PFSK-1 (cell line): Measurements from ENCODE around the gene HOTAIR.

Source experiments
- FOXP2 ChIP-seq: optimal IDR thresholded peaks from 2 replicates; pipeline ENCODE3; 2011; ENCODE audit warnings: borderline replicate concordance, control low read depth, inconsistent platforms; ENCODE audit not compliant: insufficient read depth; ENCODE audit errors: extremely low read length, extremely low read depth
- POLR2AphosphoS5 ChIP-seq: IDR thresholded peaks from 2 replicates; pipeline ENCODE4 v1.6.1; 2012; ENCODE audit warnings: low read depth, mild to moderate bottlenecking, control low read depth, low read length, moderate library complexity
- SIN3A ChIP-seq: IDR thresholded peaks from 2 replicates; pipeline ENCODE4 v1.6.1; 2012; ENCODE audit warnings: mild to moderate bottlenecking, low read length, moderate library complexity, borderline replicate concordance; ENCODE audit not compliant: insufficient read depth
- TAF1 ChIP-seq: IDR thresholded peaks from 2 replicates; pipeline ENCODE4 v1.6.1; 2012; ENCODE audit warnings: low read length, control low read depth, borderline replicate concordance; ENCODE audit not compliant: insufficient read depth
- TF ChIP-seq, protein P1 (sequence below), 2 experiments: IDR thresholded peaks; 2 replicates each; pipeline versions ENCODE4 v1.6.1 to v1.8.0; 2011 to 2012; ENCODE audit warnings: low read depth in 2 of 2, low read length in 2 of 2, control low read depth in 1 of 2, inconsistent platforms in 1 of 2, mild to moderate bottlenecking in 1 of 2, moderate library complexity in 1 of 2; ENCODE audit not compliant: insufficient read depth in 1 of 2

Gene HOTAIR

DNA sequence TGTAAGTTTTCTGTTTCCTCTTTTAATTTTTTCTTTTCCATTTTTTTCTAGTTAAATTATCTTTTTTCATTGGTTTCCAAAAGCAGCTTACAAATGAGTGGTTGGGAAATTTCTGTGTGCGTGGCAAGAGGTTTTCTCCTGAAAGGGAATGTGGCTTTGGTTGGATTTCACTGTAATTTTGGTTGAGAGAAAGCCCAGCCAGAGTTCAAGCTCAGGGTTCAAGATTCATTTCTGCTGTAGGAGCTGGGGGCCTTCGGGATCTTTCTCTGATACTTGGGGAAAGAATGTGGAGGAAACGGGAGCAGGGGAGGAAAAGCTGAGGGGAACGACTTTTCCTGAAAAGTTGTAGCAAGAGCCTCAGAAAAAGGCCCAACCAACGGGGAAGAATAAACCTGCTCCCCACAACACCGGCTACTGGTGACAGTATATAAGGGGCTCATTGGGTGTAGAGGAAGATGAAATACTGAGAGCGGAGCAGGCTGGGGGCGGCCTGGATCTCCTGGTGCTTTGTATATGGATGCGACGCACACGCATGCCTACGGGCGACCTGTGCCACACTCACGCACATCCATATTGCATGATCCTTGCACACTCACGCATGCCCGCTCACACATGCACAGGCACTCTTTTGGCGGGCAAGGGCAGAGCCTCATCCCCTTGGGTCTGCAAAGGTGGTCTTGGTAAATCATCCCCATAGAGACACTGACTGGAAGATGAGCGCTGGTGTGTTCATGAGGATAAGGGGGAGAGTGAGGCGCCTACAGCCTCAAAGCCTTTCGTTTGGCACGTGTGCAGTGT, 12.1 kb upstream of the HOTAIR start:
- TF ChIP-seq SIN3A = no peak
- no peak for TF ChIP-seq FOXP2
- no peak for TF ChIP-seq POLR2AphosphoS5

DNA sequence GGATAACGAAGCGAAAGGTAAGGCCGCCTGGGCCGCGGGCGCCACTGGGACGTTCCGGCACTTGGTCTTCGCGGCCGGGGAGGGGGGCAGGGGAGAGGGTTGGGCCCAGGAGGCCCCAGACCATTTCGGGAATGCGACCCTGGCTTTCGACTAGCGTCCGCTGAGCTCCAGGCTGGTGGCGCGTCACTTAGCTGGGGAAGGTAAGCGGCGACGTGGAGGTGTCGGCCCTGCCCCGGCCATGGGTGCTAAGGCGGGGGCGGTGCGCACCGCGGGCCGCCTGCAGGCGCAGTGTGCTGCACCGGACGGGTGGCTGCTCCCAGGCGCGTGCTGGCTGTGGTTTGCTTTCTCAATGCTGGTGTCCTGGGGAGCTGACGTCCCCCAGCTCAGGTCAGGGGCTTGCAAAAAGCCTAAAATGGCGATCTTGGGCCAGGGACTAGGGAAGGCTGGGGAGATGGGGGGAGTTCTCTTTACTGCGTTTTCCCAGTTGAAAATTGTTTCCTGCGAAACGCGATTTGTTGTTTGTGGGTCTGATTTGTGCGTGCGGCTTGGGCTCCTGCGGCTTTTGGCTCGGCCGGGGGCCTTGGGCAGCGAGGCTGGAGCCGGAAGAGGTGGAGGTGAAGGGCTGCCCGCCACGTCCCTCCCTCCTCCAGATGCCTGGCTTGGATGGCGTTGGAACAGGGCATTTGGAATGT, 11.4 kb upstream of the HOTAIR start:
- no peak for TF ChIP-seq FOXP2
- TF ChIP-seq TAF1 = no peak

DNA sequence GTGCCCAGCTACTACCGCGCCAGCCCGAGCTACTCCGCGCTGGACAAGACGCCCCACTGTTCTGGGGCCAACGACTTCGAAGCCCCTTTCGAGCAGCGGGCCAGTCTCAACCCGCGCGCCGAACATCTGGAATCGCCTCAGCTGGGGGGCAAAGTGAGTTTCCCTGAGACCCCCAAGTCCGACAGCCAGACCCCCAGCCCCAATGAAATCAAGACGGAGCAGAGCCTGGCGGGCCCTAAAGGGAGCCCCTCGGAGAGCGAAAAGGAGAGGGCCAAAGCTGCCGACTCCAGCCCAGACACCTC, 10.9 kb upstream of the HOTAIR start:
- no peak for TF ChIP-seq TAF1
- no peak for TF ChIP-seq SIN3A
- TF ChIP-seq FOXP2 = no peak
- no peak for TF ChIP-seq POLR2AphosphoS5
- TF ChIP-seq, protein P1, sequence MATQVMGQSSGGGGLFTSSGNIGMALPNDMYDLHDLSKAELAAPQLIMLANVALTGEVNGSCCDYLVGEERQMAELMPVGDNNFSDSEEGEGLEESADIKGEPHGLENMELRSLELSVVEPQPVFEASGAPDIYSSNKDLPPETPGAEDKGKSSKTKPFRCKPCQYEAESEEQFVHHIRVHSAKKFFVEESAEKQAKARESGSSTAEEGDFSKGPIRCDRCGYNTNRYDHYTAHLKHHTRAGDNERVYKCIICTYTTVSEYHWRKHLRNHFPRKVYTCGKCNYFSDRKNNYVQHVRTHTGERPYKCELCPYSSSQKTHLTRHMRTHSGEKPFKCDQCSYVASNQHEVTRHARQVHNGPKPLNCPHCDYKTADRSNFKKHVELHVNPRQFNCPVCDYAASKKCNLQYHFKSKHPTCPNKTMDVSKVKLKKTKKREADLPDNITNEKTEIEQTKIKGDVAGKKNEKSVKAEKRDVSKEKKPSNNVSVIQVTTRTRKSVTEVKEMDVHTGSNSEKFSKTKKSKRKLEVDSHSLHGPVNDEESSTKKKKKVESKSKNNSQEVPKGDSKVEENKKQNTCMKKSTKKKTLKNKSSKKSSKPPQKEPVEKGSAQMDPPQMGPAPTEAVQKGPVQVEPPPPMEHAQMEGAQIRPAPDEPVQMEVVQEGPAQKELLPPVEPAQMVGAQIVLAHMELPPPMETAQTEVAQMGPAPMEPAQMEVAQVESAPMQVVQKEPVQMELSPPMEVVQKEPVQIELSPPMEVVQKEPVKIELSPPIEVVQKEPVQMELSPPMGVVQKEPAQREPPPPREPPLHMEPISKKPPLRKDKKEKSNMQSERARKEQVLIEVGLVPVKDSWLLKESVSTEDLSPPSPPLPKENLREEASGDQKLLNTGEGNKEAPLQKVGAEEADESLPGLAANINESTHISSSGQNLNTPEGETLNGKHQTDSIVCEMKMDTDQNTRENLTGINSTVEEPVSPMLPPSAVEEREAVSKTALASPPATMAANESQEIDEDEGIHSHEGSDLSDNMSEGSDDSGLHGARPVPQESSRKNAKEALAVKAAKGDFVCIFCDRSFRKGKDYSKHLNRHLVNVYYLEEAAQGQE (IDR thresholded peaks at IDR 0.05; ENCODE audit: insufficient read depth in 1 of 2, low read depth in 2 of 2, low read length in 2 of 2) = no peak

DNA sequence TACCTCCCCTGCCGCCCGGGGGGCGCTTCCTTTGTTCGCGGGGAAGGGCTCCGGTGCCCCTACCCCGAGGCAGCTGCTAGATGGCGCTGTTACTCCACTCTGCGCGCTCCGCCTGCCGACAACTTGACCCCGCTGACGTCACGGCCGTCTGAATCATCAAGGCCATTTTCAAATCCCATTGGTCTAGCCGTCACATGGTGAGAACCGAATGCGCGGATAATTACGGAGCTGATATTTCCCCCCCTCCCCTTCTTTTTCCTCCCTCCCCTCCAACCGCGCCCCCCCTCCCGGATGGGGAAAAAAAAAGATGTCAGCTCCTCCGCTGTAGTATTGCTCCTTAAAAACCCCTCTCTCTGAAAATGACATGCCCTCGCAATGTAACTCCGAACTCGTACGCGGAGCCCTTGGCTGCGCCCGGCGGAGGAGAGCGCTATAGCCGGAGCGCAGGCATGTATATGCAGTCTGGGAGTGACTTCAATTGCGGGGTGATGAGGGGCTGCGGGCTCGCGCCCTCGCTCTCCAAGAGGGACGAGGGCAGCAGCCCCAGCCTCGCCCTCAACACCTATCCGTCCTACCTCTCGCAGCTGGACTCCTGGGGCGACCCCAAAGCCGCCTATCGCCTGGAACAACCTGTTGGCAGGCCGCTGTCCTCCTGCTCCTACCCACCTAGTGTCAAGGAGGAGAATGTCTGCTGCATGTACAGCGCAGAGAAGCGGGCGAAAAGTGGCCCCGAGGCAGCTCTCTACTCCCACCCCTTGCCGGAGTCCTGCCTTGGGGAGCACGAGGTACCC, 10.3 kb upstream of the HOTAIR start, which contains the start of gene HOXC10:
Gene HOXC10, plus strand, starts transcription at position 246 of the 791 bp plus-strand sequence. Its CDS starts 114 bp downstream, at position 360.
- TF ChIP-seq TAF1 (no peak), SIN3A (no peak), FOXP2 (peak; percentile 41)
- TF ChIP-seq, protein P1 (IDR thresholded peaks at IDR 0.05; ENCODE audit: insufficient read depth in 1 of 2, low read depth in 2 of 2, low read length in 2 of 2) = no peak

DNA sequence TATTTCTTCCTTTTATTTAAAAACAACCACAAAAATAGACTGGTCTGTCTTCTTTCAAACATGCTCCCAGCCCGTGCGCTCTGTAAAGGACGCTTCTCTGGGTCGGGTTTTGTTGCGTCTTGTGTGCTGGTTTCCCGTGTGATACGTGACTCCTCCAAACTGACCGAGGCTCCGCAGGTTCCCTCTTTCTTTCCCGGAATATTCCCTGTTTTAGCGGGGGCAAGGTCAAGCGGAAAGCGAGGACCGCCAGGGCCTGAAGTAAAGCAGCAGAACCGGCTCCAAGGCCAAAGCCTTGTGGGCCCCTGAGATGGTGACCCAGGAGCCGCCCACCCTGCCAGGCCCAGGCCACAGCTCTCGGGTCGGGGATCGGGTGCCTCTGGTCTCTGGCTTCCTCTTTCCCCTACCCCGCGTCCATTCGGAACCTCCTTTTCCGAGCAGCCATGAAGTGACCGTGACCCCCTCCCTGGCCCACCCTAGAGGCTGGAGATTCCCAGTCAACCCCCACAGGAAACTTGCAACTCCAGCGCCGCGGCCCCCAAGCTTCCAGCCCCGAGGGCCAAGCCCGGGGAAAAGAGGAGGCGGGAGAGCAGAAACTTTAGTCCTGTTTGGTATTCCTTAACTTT, 9.3 kb upstream of the HOTAIR start:
- TF ChIP-seq, protein P1 (IDR thresholded peaks at IDR 0.05; ENCODE audit: insufficient read depth in 1 of 2, low read depth in 2 of 2, low read length in 2 of 2) = no peak
- TF ChIP-seq TAF1 (no peak), FOXP2 (no peak), POLR2AphosphoS5 (no peak), SIN3A (no peak)

DNA sequence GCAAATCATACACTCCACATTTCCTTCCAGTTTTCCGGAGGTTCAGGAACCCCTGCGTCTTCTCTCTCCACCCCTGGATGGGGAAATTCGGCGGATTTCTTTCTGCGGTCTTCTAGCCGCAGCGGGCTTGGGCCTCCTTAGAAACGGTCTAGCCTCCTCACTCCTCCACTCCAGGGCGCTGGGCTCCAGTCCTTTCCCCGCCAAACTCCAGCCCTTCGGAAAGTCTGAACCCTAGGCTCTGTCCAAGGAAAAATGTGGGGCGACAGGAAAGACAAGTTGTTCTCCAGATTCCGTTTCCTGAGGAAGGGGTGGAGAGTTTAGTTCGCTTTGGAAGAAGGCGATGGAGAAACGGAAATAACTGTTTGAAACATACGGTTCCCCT, 8.8 kb upstream of the HOTAIR start:
- TF ChIP-seq FOXP2 = no peak
